HG03469 (cell line): ENCODE data around the gene ZGLP1.
"Not testable (repeated sequence)": the region's sequence is repeated elsewhere in the genome, so short reads cannot be mapped to it uniquely, and the experiment has no call there.

ENCODE experiments used
- ATAC-seq: cut with Tn5 transposase; IDR thresholded peaks from one replicate; pipeline ENCODE4 v1.9.1; 2021; ENCODE audit warnings: mild to moderate bottlenecking, moderate library complexity, moderate number of reproducible peaks; ENCODE audit not compliant: unreplicated experiment

ZGLP1 gene

DNA sequence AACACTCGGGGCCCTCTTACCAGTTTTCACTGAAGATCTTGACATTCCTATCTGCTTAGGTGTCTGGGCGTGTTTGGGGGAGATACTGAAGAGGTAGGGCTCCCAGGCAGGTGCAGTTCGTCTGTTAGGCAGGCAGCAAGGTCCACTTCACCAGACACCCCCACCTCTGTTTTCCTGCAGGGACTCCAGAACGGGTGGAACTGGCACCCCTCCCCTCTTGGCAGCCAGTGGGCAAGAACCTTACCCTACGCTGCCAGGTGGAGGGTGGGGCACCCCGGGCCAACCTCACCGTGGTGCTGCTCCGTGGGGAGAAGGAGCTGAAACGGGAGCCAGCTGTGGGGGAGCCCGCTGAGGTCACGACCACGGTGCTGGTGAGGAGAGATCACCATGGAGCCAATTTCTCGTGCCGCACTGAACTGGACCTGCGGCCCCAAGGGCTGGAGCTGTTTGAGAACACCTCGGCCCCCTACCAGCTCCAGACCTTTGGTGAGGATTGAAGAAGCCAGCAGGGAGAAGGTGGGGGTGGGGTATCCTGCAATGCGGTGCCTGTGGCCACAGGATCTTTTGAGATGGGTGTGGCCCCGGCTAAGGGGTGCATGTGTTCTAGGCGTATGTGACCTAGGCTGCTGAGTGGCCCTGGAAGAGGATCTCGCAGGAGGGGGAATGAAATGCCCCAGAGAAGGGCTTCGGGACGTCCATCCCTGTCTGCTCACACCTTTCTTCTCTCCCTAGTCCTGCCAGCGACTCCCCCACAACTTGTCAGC, 26.1 kb downstream of the ZGLP1 start:
- no peak for ATAC-seq

- not testable (repeated sequence) for ATAC-seq
Observed at GRCh38 chr19:10282043-10282442, 27.6 kb downstream of the ZGLP1 start.

DNA sequence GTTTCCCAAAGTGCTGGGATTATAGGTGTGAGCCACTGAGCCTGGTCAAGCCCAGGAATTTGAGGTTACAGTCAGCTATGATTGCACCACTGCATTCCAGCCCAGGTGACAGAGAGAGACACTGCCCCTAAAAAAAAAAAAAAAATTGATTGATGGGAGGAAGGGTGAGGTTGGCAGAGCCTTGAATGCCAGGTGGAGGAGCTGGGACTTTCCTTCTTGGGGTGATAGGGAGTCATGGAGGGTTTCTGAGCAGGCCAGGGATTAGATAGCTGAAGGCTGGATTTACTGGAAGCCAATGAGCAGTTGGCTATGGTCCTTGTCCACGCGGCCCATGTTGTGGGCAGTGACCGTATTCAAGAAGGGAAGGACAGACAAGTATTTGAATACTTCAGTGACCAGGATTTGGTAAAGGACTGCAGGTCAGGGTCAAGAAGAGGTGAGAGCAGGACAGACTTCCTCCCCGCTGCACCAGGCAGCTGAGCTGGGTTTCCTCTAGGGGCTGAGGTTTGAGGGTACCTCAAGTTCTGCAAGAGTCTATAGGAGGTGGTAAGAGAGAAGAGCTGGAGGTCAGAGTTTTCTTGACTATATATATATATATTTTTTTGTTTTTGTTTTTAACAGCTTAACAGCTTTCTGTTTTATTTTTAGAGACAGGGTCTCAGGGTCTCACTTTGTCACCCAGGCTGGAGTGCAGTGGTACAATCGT, 29.7 kb downstream of the ZGLP1 start:
- ATAC-seq: no peak

- no peak for ATAC-seq
Observed at GRCh38 chr19:10278935-10279334, 30.7 kb downstream of the ZGLP1 start.

DNA sequence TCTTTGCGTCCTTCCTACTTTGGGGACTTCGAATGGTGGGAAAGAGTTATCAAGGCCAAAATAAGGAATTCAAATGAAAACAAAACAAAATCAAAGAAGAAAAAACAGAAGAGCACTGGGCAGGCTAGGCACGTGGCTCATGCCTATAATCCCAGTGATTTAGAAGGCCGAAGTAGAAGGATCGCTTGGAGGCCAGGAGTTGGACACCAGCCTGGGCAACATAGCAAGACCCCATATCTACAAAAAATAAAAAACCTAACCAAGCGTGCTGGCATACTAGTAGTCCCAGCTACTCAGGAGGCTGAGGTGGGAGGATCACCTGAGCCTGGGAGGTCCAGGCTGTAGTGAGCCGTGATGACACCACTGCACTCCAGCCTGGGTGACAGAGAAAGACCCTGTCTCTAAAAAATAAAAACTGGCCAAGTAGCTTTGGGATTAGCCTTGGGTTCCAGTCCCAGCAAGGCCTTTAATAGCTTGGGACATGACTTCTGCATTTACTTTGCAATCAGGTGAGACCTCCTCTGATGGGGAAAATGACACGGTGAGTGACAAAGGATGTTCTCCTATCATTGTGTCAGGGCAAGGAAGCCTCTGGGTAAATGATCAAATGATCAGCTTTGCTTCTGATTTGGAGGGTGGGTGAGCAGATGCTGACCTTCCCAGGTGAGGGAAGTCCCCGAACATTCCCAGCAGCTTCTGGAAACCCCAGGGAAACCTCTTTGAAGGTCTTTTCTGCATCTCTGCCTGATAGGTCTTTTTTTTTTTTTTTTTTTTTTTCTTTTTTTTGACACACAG, 31.6 kb downstream of the ZGLP1 start:
- ATAC-seq: no peak

DNA sequence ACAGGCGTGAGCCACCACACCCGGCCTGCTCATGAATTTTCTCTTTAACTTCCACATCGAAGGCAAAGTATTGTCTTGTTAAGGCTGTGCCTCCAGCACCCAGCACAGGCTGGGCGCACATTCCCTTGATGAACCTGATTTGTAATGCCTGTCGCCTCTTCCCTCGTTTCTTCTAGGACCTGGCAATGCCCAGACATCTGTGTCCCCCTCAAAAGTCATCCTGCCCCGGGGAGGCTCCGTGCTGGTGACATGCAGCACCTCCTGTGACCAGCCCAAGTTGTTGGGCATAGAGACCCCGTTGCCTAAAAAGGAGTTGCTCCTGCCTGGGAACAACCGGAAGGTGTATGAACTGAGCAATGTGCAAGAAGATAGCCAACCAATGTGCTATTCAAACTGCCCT, 35.0 kb downstream of the ZGLP1 start:
- ATAC-seq: no peak

GRCh38 chr19:10271543-10272086, 38.0 kb downstream of the ZGLP1 start:
- ATAC-seq: no peak

GRCh38 chr19:10270616-10271394, 38.8 kb downstream of the ZGLP1 start, which contains the start of gene ICAM1:
Gene ICAM1, plus strand, starts transcription at chr19:10271120. Its CDS starts 40 bp downstream, at chr19:10271160.
- no peak for ATAC-seq

- ATAC-seq: no peak
Observed at GRCh38 chr19:10270180-10270615, 39.4 kb downstream of the ZGLP1 start.

DNA sequence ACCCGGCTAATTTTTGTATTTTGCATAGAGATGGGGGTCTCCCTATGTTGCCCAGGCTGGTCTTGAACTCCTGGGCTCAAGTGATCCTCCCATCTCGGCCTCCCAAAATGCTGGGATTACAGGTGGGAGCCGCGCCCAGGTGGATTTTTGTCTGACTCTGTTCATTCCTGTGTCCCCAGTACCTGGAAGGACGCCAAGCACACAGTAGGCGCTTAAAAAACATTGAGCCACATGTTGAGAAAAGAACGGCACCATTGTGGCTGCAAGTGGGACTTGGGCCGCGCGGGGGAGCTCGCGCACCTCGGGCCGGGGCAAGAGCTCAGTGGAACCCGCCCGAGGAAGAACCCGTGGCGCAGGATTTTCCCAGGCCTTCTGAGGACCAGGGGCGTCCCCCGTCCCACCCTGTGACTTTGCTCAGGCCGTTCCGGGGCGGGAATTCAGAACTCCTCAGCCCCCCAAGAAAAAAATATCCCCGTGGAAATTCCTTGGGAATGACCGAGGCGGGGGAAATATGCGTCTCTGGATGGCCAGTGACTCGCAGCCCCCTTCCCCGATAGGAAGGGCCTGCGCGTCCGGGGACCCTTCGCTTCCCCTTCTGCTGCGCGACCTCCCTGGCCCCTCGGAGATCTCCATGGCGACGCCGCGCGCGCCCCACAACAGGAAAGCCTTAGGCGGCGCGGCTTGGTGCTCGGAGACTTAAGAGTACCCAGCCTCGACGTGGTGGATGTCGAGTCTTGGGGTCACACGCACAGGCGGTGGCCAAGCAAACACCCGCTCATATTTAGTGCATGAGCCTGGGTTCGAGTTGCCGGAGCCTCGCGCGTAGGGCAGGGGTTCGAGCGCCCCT, 40.1 kb downstream of the ZGLP1 start:
- ATAC-seq: no peak

GRCh38 chr19:10268071-10268470, 41.5 kb downstream of the ZGLP1 start:
- no peak for ATAC-seq

DNA sequence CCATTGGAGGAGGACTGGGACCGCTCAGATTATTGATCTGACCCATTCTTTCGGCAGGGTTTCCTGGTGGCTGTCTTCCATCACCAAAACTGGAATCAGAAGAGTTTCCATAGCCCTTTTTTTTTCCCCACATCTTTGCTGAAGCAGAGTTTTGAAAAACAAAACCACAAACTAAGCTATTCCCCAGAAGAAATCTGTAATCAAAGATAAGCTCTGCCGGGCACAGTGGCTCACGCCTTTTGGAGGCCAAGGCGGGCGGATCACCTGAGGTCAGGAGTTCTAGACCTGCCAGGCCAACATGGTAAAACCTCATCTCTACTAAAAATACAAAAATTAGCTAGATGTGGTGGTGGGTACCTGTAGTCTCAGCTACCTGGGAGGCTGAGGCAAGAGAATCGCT, 42.9 kb downstream of the ZGLP1 start:
- ATAC-seq: no peak

- ATAC-seq: no peak
Observed at GRCh38 chr19:10262771-10263170, 46.8 kb downstream of the ZGLP1 start.

GRCh38 chr19:10260141-10260584, 49.5 kb downstream of the ZGLP1 start:
- ATAC-seq: no peak

DNA sequence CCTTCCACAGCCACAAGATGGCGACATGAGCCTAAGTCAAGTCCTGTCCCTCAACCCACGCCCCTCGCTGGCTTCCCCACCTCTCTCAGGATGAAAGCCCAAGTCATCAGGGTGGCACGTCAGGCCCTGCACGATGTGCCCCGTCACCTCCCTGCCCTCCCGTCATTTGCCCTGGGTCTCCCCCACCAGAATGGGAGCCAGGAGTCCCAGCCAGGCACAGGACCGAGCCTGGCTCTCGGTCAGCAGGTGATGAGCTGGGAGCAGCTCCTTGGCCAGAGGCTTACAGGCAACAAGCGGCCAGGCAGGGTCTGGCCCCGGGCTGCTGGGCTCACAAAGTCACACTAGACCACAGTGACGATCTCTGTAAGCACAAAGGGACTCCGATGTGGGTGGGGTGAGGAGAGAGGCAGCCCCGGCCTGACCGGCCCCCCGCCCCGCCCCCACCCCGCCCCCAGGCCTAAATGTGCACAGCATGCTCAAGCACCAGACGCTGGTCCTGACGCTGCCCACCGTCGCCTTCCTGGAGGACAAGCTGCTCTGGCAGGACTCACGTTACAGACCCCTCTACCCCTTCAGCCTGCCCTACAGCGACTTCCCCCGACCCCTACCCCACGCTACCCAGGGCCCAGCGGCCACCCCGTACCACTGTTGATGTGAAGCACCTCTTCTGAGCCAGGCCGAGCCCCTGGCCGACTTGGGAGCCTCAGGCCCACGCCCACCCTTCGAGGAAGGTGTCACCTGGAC, 50.3 kb downstream of the ZGLP1 start:
- no peak for ATAC-seq

GRCh38 chr19:10258080-10258710, 51.4 kb downstream of the ZGLP1 start:
- ATAC-seq: no peak

- ATAC-seq: no peak
Observed at GRCh38 chr19:10256970-10257615, 52.5 kb downstream of the ZGLP1 start.

DNA sequence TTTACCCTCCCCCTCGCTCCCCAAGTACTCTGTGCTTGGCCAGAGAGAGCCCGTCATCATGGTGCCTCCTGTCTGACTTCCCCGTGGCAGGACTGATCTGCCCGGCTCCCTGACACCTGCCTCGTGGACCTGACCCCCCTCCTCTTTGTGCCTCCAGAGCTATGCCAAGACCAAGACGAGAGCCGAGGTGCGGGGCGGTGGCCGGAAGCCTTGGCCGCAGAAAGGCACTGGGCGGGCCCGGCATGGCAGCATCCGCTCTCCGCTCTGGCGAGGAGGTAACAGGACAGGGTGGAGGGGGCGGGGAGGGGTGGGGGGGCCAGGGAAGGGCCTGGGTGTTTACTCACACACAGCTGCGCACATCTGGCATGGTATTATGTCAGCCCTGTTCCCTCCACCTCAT, 53.1 kb downstream of the ZGLP1 start:
- ATAC-seq: no peak
